PC-3 (cell line): ENCODE measurements around the gene SSC4D.
"Not testable (repeated sequence)": the region's sequence is repeated elsewhere in the genome, so short reads cannot be mapped to it uniquely, and the experiment has no call there.

Experiments
- EZH2 ChIP-seq: fragments of 300-600 bp; sonication (generic); IDR thresholded peaks from one replicate; pipeline ENCODE4 v1.6.1; 2017; ENCODE audit warnings: antibody characterized with exemption, mild to moderate bottlenecking, low read length; ENCODE audit not compliant: unreplicated experiment
- EZH2phosphoT487 ChIP-seq: fragments of 300-600 bp; sonication (generic); IDR thresholded peaks from 2 replicates; pipeline ENCODE4 v1.6.1; 2018; ENCODE audit warnings: mild to moderate bottlenecking, antibody characterized with exemption, low read length, borderline replicate concordance
- TF ChIP-seq, protein P1 (sequence below): fragments of 300-600 bp; sonication (generic); conservative IDR thresholded peaks from 2 replicates; pipeline ENCODE4 v1.5.1; 2017; ENCODE audit warnings: antibody characterized with exemption, low read depth, mild to moderate bottlenecking, low read length

DNA sequence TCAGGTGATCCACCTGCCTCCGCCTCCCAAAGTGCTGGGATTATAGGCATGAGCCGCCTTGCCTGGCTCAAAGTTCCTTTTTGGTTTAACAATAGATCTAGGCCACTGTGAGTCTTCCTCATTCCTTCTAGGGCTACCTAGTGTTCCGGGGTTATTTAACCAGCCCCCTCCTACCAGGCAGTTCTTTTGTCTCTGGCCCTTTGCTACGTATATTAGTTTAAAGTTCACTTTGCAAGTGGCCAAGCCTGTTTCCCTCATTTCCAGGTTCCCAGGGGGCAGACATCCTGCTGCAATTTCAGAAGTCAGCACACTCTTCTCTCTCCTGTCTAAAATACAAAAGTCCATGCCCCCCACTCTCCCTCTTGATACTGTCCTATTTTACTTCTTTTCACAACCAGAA, 49.0 kb upstream of the SSC4D start:
- TF ChIP-seq, protein P1, sequence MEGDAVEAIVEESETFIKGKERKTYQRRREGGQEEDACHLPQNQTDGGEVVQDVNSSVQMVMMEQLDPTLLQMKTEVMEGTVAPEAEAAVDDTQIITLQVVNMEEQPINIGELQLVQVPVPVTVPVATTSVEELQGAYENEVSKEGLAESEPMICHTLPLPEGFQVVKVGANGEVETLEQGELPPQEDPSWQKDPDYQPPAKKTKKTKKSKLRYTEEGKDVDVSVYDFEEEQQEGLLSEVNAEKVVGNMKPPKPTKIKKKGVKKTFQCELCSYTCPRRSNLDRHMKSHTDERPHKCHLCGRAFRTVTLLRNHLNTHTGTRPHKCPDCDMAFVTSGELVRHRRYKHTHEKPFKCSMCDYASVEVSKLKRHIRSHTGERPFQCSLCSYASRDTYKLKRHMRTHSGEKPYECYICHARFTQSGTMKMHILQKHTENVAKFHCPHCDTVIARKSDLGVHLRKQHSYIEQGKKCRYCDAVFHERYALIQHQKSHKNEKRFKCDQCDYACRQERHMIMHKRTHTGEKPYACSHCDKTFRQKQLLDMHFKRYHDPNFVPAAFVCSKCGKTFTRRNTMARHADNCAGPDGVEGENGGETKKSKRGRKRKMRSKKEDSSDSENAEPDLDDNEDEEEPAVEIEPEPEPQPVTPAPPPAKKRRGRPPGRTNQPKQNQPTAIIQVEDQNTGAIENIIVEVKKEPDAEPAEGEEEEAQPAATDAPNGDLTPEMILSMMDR: not testable (repeated sequence)
- TF ChIP-seq EZH2, EZH2phosphoT487: not testable (repeated sequence)
